Astrocyte (in vitro differentiated cells and primary cell): Measurements from ENCODE around the gene CD209.

Source experiments
- CTCF ChIP-seq: IDR thresholded peaks from 2 replicates; pipeline ENCODE4 v1.5.1; 2011; ENCODE audit warnings: low read depth, mild to moderate bottlenecking, inconsistent platforms, low read length, moderate library complexity; ENCODE audit not compliant: insufficient read depth
- EZH2 ChIP-seq: IDR thresholded peaks from 2 replicates; pipeline ENCODE4 v1.6.1; 2012; ENCODE audit warnings: mild to moderate bottlenecking, low read length, inconsistent platforms; ENCODE audit not compliant: insufficient read depth

- TF ChIP-seq CTCF (no peak), EZH2 (no peak)
Measured at GRCh38 chr19:7771072-7771471, 23.7 kb upstream of the CD209 start.
